Measurements from ENCODE around the gene EPHB3. TPM values are rescaled to one million over a fixed set of nuclear protein-coding genes. Genes with fewer than 3 reads are reported as not detected.

EPHB3 gene
- total RNA-seq, 2 experiments from 2014 or later = 0.25 TPM; not detected in 1

GRCh38 chr3:184585545-184585944 is 24.0 kb downstream of the EPHB3 start:
- Mint-ChIP-seq H3K36me3 (no peaks in the 10 kb centered on the region), H3K27ac (no peak overlapping the region), H3K9me3 (no peaks in the 10 kb centered on the region), H3K27me3 (peaks cover 26% of the 10 kb centered on the region), H3K4me1 (no peaks in the 10 kb centered on the region), H3K4me3 (no peak overlapping the region)
- POLR2A ChIA-PET = no interaction called here
- ATAC-seq (ENCODE audit: low read depth) (no peak), DNase-seq (no peak)

- no peak overlapping the region for H3K27ac Mint-ChIP-seq
- POLR2A ChIA-PET = no interaction called here
- DNase-seq (no peak), ATAC-seq (ENCODE audit: low read depth) (no peak)
- no peaks in the 10 kb centered on the region for H3K36me3 Mint-ChIP-seq
- no peaks in the 10 kb centered on the region for H3K9me3 Mint-ChIP-seq
- H3K4me3 Mint-ChIP-seq = no peak overlapping the region
- peaks cover 23% of the 10 kb centered on the region for H3K27me3 Mint-ChIP-seq
- no peaks in the 10 kb centered on the region for H3K4me1 Mint-ChIP-seq
These were observed 25.3 kb downstream of the EPHB3 start for GRCh38 chr3:184586851-184587250.

GRCh38 chr3:184588776-184589175 is 27.2 kb downstream of the EPHB3 start:
- POLR2A ChIA-PET = no interaction called here
- no peaks in the 10 kb centered on the region for H3K9me3 Mint-ChIP-seq
- ATAC-seq (ENCODE audit: low read depth) (no peak), DNase-seq (no peak)
- H3K4me3 Mint-ChIP-seq = no peak overlapping the region
- H3K27ac Mint-ChIP-seq = no peak overlapping the region
- no peaks in the 10 kb centered on the region for H3K4me1 Mint-ChIP-seq
- H3K27me3 Mint-ChIP-seq = peaks cover 19% of the 10 kb centered on the region
- no peaks in the 10 kb centered on the region for H3K36me3 Mint-ChIP-seq

DNA sequence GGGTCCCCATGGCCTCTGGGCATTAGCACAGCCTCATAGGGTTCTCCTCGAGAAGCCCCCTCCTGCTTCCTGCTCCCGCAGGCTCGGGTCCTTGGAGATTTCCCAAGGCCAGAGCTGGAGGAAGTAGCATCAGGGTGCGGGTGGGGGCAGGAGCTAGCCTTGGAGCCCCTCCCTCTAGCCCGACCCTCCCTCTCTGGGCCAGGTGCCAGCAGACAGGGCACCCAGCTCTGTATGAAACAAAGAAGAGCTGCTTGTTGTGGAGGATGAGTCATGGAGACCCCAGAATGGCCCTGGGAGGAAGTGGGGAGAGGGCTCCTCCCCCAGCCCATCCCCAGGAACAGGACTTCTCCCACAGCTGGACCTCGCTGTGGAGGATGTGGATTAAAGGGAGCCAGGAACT is 29.2 kb downstream of the EPHB3 start:
- Mint-ChIP-seq H3K4me3 (no peak overlapping the region), H3K27ac (no peak overlapping the region), H3K4me1 (no peaks in the 10 kb centered on the region), H3K9me3 (no peaks in the 10 kb centered on the region), H3K27me3 (peaks cover 6% of the 10 kb centered on the region), H3K36me3 (no peaks in the 10 kb centered on the region)
- ATAC-seq (ENCODE audit: low read depth) (no peak), DNase-seq (no peak)
- POLR2A ChIA-PET = no interaction called here

DNA sequence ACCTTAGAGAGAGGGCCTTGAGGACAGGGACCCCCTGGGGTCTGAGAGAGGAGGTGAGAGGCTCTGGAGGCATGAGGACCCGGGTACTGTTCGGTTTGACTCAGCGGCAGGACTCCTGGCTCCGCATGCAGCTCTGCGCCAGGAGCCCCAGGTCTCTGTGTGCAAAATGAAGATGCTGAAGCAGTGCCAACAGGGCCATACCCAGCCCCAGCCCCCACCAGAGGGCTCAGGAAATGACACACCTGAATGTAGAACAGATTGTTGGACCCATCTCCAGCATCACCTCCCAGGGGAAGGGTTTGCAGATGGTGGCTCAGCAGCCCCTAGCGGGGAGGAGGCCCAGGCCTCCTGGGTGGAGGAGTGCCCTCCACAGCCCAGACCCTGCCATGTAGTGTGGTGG is 30.2 kb downstream of the EPHB3 start:
- no peak for DNase-seq

GRCh38 chr3:184592371-184593219 is 31.0 kb downstream of the EPHB3 start:
- no peaks in the 10 kb centered on the region for H3K36me3 Mint-ChIP-seq
- H3K9me3 Mint-ChIP-seq = no peaks in the 10 kb centered on the region
- H3K27ac Mint-ChIP-seq = no peak overlapping the region
- peaks cover 6% of the 10 kb centered on the region for H3K27me3 Mint-ChIP-seq
- DNase-seq (no peak), ATAC-seq (ENCODE audit: low read depth) (no peak)
- POLR2A ChIA-PET = no interaction called here
- H3K4me1 Mint-ChIP-seq = no peaks in the 10 kb centered on the region
- H3K4me3 Mint-ChIP-seq = no peak overlapping the region

More for the DNA sequence above, 30.2 kb downstream of the EPHB3 start:
- Mint-ChIP-seq H3K4me3 (no peak overlapping the region), H3K36me3 (no peaks in the 10 kb centered on the region), H3K4me1 (no peaks in the 10 kb centered on the region), H3K27me3 (peaks cover 6% of the 10 kb centered on the region), H3K9me3 (no peaks in the 10 kb centered on the region), H3K27ac (no peak overlapping the region)
- ATAC-seq (ENCODE audit: low read depth) = no peak
- POLR2A ChIA-PET = no interaction called here

GRCh38 chr3:184593220-184593927 is 31.8 kb downstream of the EPHB3 start:
- Mint-ChIP-seq H3K27me3 (peaks cover 6% of the 10 kb centered on the region), H3K27ac (no peak overlapping the region), H3K4me3 (no peak overlapping the region), H3K9me3 (no peaks in the 10 kb centered on the region), H3K4me1 (no peaks in the 10 kb centered on the region), H3K36me3 (no peaks in the 10 kb centered on the region)
- ATAC-seq (ENCODE audit: low read depth) = no peak
- POLR2A ChIA-PET = no interaction called here
- DNase-seq = no peak

GRCh38 chr3:184593928-184594303 is 32.3 kb downstream of the EPHB3 start:
- Mint-ChIP-seq H3K9me3 (no peaks in the 10 kb centered on the region), H3K4me3 (no peak overlapping the region), H3K27ac (no peak overlapping the region), H3K36me3 (no peaks in the 10 kb centered on the region), H3K27me3 (peaks cover 6% of the 10 kb centered on the region), H3K4me1 (no peaks in the 10 kb centered on the region)
- DNase-seq (no peak), ATAC-seq (ENCODE audit: low read depth) (no peak)
- POLR2A ChIA-PET = no interaction called here

GRCh38 chr3:184594371-184595001 is 32.9 kb downstream of the EPHB3 start:
- peaks cover 6% of the 10 kb centered on the region for H3K27me3 Mint-ChIP-seq
- no peak overlapping the region for H3K4me3 Mint-ChIP-seq
- POLR2A ChIA-PET = no interaction called here
- ATAC-seq (ENCODE audit: low read depth) = no peak
- no peaks in the 10 kb centered on the region for H3K9me3 Mint-ChIP-seq
- H3K27ac Mint-ChIP-seq = no peak overlapping the region
- no peaks in the 10 kb centered on the region for H3K36me3 Mint-ChIP-seq
- no peak for DNase-seq
- no peaks in the 10 kb centered on the region for H3K4me1 Mint-ChIP-seq

GRCh38 chr3:184595726-184596125 is 34.1 kb downstream of the EPHB3 start:
- no peaks in the 10 kb centered on the region for H3K9me3 Mint-ChIP-seq
- no peak for ATAC-seq (ENCODE audit: low read depth)
- no peak for DNase-seq
- no peaks in the 10 kb centered on the region for H3K36me3 Mint-ChIP-seq
- peaks cover 15% of the 10 kb centered on the region for H3K27me3 Mint-ChIP-seq
- H3K4me1 Mint-ChIP-seq = no peaks in the 10 kb centered on the region
- H3K27ac Mint-ChIP-seq = no peak overlapping the region
- no peak overlapping the region for H3K4me3 Mint-ChIP-seq
- POLR2A ChIA-PET = no interaction called here

GRCh38 chr3:184596233-184596632 is 34.6 kb downstream of the EPHB3 start:
- ATAC-seq (ENCODE audit: low read depth) (no peak), DNase-seq (no peak)
- H3K27ac Mint-ChIP-seq = no peak overlapping the region
- POLR2A ChIA-PET = no interaction called here
- peaks cover 20% of the 10 kb centered on the region for H3K27me3 Mint-ChIP-seq
- no peaks in the 10 kb centered on the region for H3K9me3 Mint-ChIP-seq
- no peaks in the 10 kb centered on the region for H3K36me3 Mint-ChIP-seq
- no peaks in the 10 kb centered on the region for H3K4me1 Mint-ChIP-seq
- no peak overlapping the region for H3K4me3 Mint-ChIP-seq

DNA sequence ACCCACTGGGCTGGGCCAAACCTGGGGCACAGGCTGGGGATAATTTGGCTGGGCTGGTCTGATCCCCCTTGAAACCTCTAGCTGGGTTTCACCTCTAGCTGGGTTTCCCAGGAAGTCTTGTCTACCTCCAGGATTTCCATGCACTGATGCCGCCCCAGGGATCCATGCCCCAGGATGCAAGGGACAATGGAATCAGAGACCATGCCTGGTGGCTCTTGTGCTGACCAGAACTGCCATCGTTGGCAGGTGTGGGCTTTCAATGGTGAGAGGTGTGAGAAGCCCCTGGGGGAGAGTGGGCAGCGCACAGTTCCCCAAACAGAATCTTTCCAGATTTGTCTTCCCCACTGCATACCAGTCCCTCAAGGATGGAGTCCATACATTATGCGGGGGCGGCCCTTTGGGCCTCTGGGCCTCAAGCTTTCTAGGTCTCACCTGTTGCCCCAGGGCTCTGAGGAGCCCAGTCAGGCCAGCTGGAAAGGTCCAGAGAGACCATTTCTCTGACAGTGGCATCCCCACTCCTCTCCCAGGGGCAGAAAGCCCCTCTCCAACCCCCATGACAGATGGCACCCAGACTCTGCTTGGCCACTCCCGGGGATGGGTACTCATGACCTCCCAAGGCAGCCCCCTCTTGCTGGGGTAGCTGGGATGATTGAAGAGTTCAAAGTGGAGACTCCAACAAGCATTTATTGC is 35.4 kb downstream of the EPHB3 start:
- Mint-ChIP-seq H3K36me3 (no peaks in the 10 kb centered on the region), H3K4me1 (no peaks in the 10 kb centered on the region), H3K27me3 (peaks cover 23% of the 10 kb centered on the region), H3K27ac (no peak overlapping the region), H3K4me3 (no peak overlapping the region), H3K9me3 (no peaks in the 10 kb centered on the region)
- DNase-seq = no peak
- POLR2A ChIA-PET = no interaction called here
- no peak for ATAC-seq (ENCODE audit: low read depth)

DNA sequence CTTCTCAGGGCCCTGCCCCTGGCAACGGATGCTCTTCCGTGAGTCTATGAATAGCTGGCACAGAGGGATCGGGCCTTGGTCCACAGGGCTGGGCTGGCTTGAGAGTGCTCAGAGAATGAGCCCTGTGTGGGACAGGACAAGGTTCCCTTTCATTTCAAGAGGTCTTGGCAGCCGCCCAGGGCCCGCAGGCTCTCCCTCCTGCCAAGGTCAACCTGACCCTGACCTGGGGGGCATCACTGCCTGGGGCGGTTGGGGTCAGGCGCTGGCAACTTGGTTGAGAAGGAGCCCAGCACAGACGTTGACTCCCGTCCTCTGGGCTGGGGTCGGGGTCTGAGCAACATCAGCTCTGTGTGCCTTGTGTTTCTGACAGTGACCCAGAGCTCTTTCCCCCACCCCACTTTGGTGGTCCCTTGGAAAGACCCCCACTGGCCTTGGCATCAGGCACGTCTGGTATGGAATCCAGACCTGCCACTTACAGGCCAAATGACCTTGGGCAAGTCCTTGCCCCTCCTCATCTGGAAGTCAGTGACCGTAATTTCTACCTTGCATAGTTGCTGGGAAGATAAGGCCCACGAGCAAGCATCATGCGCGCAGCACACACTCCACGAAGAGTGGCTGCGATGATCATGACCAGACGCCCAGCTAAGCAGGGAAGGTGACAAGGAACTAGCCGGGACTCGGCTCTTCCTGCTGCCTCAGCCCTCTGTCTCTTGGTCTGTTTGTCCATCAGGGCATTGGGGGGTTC is 36.4 kb downstream of the EPHB3 start:
- no peaks in the 10 kb centered on the region for H3K36me3 Mint-ChIP-seq
- H3K9me3 Mint-ChIP-seq = no peaks in the 10 kb centered on the region
- H3K4me3 Mint-ChIP-seq = no peak overlapping the region
- ATAC-seq (ENCODE audit: low read depth) (no peak), DNase-seq (no peak)
- H3K4me1 Mint-ChIP-seq = peaks cover 4% of the 10 kb centered on the region
- no peak overlapping the region for H3K27ac Mint-ChIP-seq
- H3K27me3 Mint-ChIP-seq = peaks cover 28% of the 10 kb centered on the region
- POLR2A ChIA-PET = no interaction called here

All from activated naive CD8-positive, alpha-beta T cell treated with anti-CD3 and anti-CD28 coated beads, Interleukin-2, amount 10 ng/mL, durations not matched to agents 7 days and 5 days (primary cell).